GM23248 (cell line): ENCODE results near the gene IER3IP1. TPM values are rescaled to one million over a fixed set of nuclear protein-coding genes. Genes with fewer than 3 reads are reported as not detected.
"Not testable (repeated sequence)": the region's sequence is repeated elsewhere in the genome, so short reads cannot be mapped to it uniquely, and the experiment has no call there.

ENCODE experiments used
- DNase-seq: peaks from one replicate; pipeline ENCODE4 v3.0.0-alpha.2; 2015
- H2AFZ ChIP-seq: fragments of 200-600 bp; sonication (generic); 2 replicates; pipeline ENCODE4 v1.6.1; 2016; ENCODE audit warnings: antibody characterized with exemption
- H3F3A ChIP-seq: fragments of 200-600 bp; sonication (generic); 2 replicates; pipeline ENCODE4 v1.6.1; 2016; ENCODE audit warnings: mild to moderate bottlenecking, antibody characterized with exemption, mixed run types; ENCODE audit not compliant: insufficient read depth
- H3K27ac ChIP-seq: fragments of 200-600 bp; sonication (generic); 2 replicates; pipeline ENCODE4 v1.5.1; 2016; ENCODE audit warnings: mild to moderate bottlenecking
- H3K27me3 ChIP-seq: fragments of 200-600 bp; sonication (generic); replicated peaks from 2 replicates; pipeline ENCODE4 v1.6.1; 2016; ENCODE audit warnings: mild to moderate bottlenecking; ENCODE audit not compliant: insufficient read depth
- H3K36me3 ChIP-seq: fragments of 200-600 bp; sonication (generic); 2 replicates; pipeline ENCODE4 v1.6.1; 2016; ENCODE audit warnings: low read depth, mild to moderate bottlenecking
- H3K4me1 ChIP-seq: fragments of 200-600 bp; sonication (generic); 2 replicates; pipeline ENCODE4 v1.6.1; 2016; ENCODE audit warnings: mild to moderate bottlenecking; ENCODE audit not compliant: insufficient read depth
- H3K4me2 ChIP-seq: fragments of 200-600 bp; sonication (generic); one replicate; pipeline ENCODE4 v1.6.1; 2016; ENCODE audit warnings: mild to moderate bottlenecking; ENCODE audit not compliant: unreplicated experiment
- H3K4me3 ChIP-seq: fragments of 200-600 bp; sonication (generic); 2 replicates; pipeline ENCODE4 v1.5.1; 2016; ENCODE audit warnings: mild to moderate bottlenecking
- H3K79me2 ChIP-seq: fragments of 200-600 bp; sonication (generic); 2 replicates; pipeline ENCODE4 v1.6.1; 2016; ENCODE audit warnings: mild to moderate bottlenecking; ENCODE audit not compliant: insufficient read depth
- H3K9ac ChIP-seq: fragments of 200-600 bp; sonication (generic); 2 replicates; pipeline ENCODE4 v1.6.1; 2016; ENCODE audit warnings: mild to moderate bottlenecking
- H3K9me2 ChIP-seq: fragments of 200-600 bp; sonication (generic); 2 replicates; pipeline ENCODE4 v1.6.1; 2016; ENCODE audit warnings: mixed run types, mild to moderate bottlenecking, moderate library complexity; ENCODE audit not compliant: insufficient read depth
- H3K9me3 ChIP-seq: fragments of 200-600 bp; sonication (generic); one replicate; pipeline ENCODE4 v1.6.1; 2017; ENCODE audit warnings: low read depth
- H4K20me1 ChIP-seq: fragments of 200-600 bp; sonication (generic); 2 replicates; pipeline ENCODE4 v1.6.0; 2016; ENCODE audit not compliant: insufficient read depth
- EZH2 ChIP-seq: fragments of 200-600 bp; sonication (generic); IDR thresholded peaks from 2 replicates; pipeline ENCODE4 v1.6.1; 2018; ENCODE audit warnings: antibody characterized with exemption, mild to moderate bottlenecking; ENCODE audit not compliant: insufficient read depth, poor library complexity, severe bottlenecking
- EZH2phosphoT487 ChIP-seq: fragments of 200-600 bp; sonication (generic); IDR thresholded peaks from 2 replicates; pipeline ENCODE4 v1.6.1; 2018; ENCODE audit warnings: antibody characterized with exemption, moderate library complexity, mild to moderate bottlenecking, low read depth; ENCODE audit not compliant: insufficient read depth
- WGBS, 2 experiments: methylation state at CpG; one replicate each; pipeline ENCODE4 v1.1.6; 2015 to 2017; ENCODE audit warnings: low lambda C conversion rate in 2 of 2, low coverage in 1 of 2; ENCODE audit errors: missing lambda C conversion rate in 2 of 2; 5-methylcytosine and 5-hydroxymethylcytosine counted together
- in situ Hi-C: fragments of 300-500 bp; cut with MboI; formaldehyde crosslinking; loops from 2 replicates; pipeline ENCODE4 v1.15.0; 2020
- polyA plus RNA-seq: library from polyadenylated mRNA; unstranded; fragments of >200 nt; fragmentation: Nextera tagmentation; extraction: Ambion mirVana; gene quantifications from 2 replicates; pipeline ENCODE4 v1.2.1, GENCODE V29; 2016
- total RNA-seq: library from RNA; depleted of rRNA; stranded (reverse); fragments of >200 nt; shearing (Covaris generic); gene quantifications from 2 replicates; pipeline ENCODE4 v1.2.3, GENCODE V29; 2014

IER3IP1 gene
- total and polyA plus RNA-seq, 2 experiments from 2014 or later, result 26.3 to 39.8 TPM

DNA sequence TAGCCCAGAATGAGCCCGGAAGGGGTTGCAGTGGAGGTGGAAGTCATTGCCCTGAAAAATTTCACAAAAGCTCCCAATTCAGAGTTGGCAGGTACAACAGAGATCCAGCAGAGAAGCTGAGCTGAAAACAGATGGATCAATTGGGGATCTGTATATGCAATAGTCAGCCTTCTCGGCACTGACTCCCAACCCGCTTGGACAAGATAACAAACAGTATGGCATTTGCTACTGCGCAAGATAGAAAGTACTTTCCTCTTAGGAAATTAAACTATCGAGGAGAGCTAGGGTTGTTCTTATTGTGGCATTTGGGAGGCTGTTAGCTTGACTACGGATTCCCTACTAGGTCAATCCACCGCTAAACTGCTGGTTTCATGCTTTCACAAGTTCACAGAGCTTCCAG, 11.6 kb upstream of the IER3IP1 start:
- Histone ChIP-seq H3K4me3 (no peak overlapping the region), H3K9ac (no peak overlapping the region), H3K27me3 (0 out of 2 replicates have a peak, but pooled peaks cover 4% of the 10 kb centered on the region), H3K4me2 (no peak overlapping the region), H4K20me1 (no peaks in the 10 kb centered on the region), H2AFZ (no peak overlapping the region), H3K9me2 (no peaks in the 10 kb centered on the region), H3K27ac (no peak overlapping the region), H3K9me3 (no peaks in the 10 kb centered on the region), H3K79me2 (no peaks in the 10 kb centered on the region), H3K36me3 (no peaks in the 10 kb centered on the region), H3F3A (no peaks in the 10 kb centered on the region), H3K4me1 (no peaks in the 10 kb centered on the region)
- TF ChIP-seq EZH2phosphoT487, result no peak
- TF ChIP-seq EZH2, result no peak
- in situ Hi-C loops, result no loop called here
- 66 to 69% methylated on average over 7 of the region's 7 CpGs for WGBS, 2 experiments
- no peak for DNase-seq

DNA sequence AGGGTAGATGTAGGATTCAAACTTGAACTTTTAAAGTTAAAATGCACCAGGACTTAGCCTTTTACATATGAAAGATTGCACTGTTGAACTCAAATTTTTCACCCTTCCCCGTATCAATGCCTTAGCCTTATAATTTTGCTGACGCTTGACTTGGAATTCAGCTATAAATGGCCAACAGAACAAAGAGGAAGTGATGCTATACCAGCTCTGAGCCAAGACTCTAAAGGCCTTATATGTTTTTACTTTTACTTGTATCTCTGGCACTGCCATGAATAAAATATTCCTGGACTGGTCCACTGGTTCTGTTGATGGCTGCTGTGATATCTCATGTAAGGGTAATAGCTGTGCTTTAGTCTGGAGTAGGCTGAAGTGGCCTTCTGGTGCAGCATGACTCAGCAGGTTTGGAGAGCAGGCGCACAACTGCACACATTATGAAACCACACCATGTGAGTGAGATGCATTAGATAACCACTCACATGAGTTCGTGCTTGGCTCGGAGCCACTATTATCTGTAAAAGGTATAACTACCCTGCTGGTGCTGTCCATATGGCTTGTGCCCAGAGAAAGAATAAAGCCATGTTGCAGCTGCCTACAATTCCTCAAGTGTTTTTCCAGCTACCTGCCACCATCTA, 8.4 kb upstream of the IER3IP1 start:
- Histone ChIP-seq H2AFZ (no peak overlapping the region), H3K9me2 (no peaks in the 10 kb centered on the region), H4K20me1 (no peaks in the 10 kb centered on the region), H3F3A (no peaks in the 10 kb centered on the region), H3K4me2 (no peak overlapping the region), H3K9ac (no peak overlapping the region), H3K4me3 (no peak overlapping the region), H3K79me2 (no peaks in the 10 kb centered on the region), H3K36me3 (no peaks in the 10 kb centered on the region), H3K27me3 (0 out of 2 replicates have a peak, but pooled peaks cover 4% of the 10 kb centered on the region), H3K9me3 (no peaks in the 10 kb centered on the region), H3K27ac (no peak overlapping the region), H3K4me1 (no peaks in the 10 kb centered on the region)
- in situ Hi-C loops, result no loop called here
- DNase-seq, result peak; percentile 26
- 68 to 73% methylated on average over 5 of the region's 5 CpGs for WGBS, 2 experiments
- no peak for TF ChIP-seq EZH2
- TF ChIP-seq EZH2phosphoT487, result no peak

DNA sequence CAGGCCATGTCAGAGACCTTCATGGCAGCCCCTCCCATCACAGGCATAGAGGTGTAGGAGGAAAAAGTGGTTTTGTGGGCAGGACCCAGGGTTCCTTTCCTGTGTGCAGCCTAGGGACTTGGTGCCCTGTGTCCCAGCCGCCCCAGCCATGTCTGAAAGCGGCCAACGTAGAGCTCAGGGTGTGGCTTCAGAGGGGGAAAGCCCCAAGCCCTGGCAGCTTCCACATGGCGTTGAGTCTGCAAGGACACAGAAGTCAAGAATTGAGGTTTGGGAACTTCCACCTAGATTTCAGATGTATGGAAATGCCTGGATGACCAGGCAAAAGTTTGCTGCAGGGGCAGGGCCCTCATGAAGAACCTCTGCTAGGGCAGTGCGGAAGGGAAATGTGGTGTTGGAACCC, 6.0 kb upstream of the IER3IP1 start:
- in situ Hi-C loops, H3K4me3 ChIP-seq, H3K4me2 ChIP-seq, H3F3A ChIP-seq, H3K27me3 ChIP-seq, H4K20me1 ChIP-seq, H3K36me3 ChIP-seq, H3K9ac ChIP-seq, H3K79me2 ChIP-seq, H3K9me3 ChIP-seq, H3K27ac ChIP-seq, H2AFZ ChIP-seq, DNase-seq, H3K4me1 ChIP-seq, H3K9me2 ChIP-seq: not testable (repeated sequence)
- 23 to 44% methylated on average over 5 of the region's 5 CpGs for WGBS, 2 experiments

DNA sequence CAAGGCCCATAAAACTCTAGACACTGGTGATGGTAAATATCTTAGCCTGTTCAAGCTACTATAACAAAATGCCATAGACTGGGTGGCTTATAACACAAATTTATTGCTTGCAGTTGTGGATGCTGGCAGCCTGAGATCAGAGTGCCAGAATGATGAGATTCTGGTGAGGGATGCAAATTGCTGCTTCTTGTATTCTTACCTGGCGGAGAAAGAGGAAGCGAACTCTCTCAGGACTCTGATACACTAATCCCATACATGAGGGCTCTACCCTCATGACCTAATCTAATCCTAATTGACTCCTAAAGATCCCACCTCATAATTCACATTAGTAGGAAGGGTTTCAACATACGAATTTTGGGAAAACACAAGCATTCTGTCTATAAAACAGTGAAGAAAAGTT, 4.6 kb upstream of the IER3IP1 start:
- Histone ChIP-seq H3K4me3 (no peak overlapping the region), H3F3A (no peaks in the 10 kb centered on the region), H3K9me3 (no peaks in the 10 kb centered on the region), H3K36me3 (no peaks in the 10 kb centered on the region), H4K20me1 (no peaks in the 10 kb centered on the region), H3K9me2 (no peaks in the 10 kb centered on the region), H3K27me3 (no peaks in the 10 kb centered on the region), H3K4me2 (no peak overlapping the region), H3K4me1 (no peaks in the 10 kb centered on the region), H2AFZ (no peak overlapping the region), H3K27ac (no peak overlapping the region), H3K9ac (no peak overlapping the region), H3K79me2 (peaks cover 3% of the 10 kb centered on the region)
- in situ Hi-C loops, result no loop called here
- DNase-seq, result no peak
- no peak for TF ChIP-seq EZH2
- TF ChIP-seq EZH2phosphoT487, result no peak
- WGBS, 2 experiments, result 63 to 66% methylated on average over 3 of the region's 3 CpGs

DNA sequence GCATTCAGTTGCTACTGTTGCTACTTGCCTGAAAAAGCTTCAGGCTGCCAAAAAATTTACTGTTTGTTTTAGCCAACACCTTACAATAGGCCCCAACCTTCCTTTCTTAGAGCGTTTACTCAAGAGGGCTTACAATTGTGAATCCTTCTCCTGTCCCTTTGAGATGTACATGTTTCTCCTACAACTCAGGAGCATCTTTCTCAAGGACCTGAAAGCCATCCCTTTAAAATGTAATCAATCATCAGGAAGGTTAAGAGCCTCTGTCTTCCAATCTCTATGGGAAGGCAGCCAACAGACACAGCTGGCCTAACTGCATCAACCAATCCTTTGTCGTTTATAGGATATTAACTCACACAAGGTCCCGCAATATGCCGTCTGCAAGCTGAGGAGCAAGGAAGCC, 3.4 kb upstream of the IER3IP1 start:
- TF ChIP-seq EZH2 (no peak), EZH2phosphoT487 (no peak)
- in situ Hi-C loops, result no loop called here
- Histone ChIP-seq H3K27ac (no peak overlapping the region), H3K9ac (no peak overlapping the region), H3K4me3 (no peak overlapping the region), H3K9me3 (no peaks in the 10 kb centered on the region), H3K4me2 (no peak overlapping the region), H3K36me3 (no peaks in the 10 kb centered on the region), H3K4me1 (0 out of 2 replicates have a peak, but pooled peaks cover 6% of the 10 kb centered on the region), H3K79me2 (peaks cover 16% of the 10 kb centered on the region), H4K20me1 (no peaks in the 10 kb centered on the region), H2AFZ (no peak overlapping the region), H3K27me3 (no peaks in the 10 kb centered on the region), H3F3A (no peaks in the 10 kb centered on the region), H3K9me2 (no peaks in the 10 kb centered on the region)
- no peak for DNase-seq
- WGBS, 2 experiments, result 33 to 37% methylated on average over 4 of the region's 4 CpGs
